ENCODE data around the gene SNN.

The SNN gene

DNA sequence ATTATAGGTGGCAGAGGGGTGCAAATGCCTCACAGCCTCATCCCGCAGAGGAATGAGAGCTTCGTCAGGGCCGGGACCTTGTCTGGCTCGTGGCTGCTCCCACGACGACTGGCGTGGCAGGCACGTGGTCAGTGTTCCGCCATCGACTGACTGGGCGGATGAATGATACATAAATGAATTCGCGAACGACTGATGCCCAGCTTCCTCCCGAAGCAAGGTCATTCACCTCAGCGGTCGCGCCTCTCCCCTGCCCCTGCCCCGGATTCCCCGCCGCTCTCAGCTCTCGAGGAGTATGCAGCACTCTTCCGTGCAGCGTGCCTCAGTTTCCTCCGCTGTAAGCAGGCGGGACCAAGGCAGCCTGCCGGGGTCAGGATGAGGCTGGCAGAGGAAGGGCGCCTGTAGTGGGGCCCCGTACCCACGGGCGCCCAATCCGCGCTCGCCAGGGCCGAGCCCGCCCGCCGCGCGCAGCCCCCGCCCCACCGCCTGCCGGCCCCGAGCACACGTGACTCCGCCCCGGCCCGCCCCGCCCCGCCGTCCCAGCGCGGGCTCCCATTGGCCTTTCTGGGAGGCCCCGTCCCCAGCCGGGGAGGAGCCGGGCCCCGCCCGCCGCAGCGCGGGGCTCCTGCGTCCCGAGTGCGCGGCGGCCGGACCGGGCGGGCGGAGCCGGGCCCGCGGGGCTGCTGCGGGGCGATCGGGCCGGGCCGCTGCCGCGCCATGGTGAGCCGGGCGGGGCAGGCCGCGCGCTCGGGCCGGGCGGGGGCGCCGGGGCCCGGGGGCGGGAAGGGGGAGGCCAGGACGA is at the start of gene SNN:
Gene SNN (plus strand): TSS at position 632 of the 799 bp plus-strand sequence. CDS start 7,605 bp downstream, outside the sequence.
- DNase-seq (ENCODE audit: low read depth in 4 of 4, low spot score in 1 of 4): peak; percentile 64 to 86 (median 75)

- no peak for DNase-seq (ENCODE audit: low read depth in 4 of 4, low spot score in 1 of 4)
Measured at GRCh38 chr16:11619327-11619851, 48.9 kb upstream of the SNN start.

GRCh38 chr16:11620243-11621003 is 47.8 kb upstream of the SNN start:
- no peak for DNase-seq (ENCODE audit: low read depth in 4 of 4, low spot score in 1 of 4)

GRCh38 chr16:11621539-11621919 is 46.7 kb upstream of the SNN start:
- no peak for DNase-seq (ENCODE audit: low read depth in 4 of 4, low spot score in 1 of 4)

- no peak for DNase-seq (ENCODE audit: low read depth in 4 of 4, low spot score in 1 of 4)
Measured at GRCh38 chr16:11621920-11622651, 46.2 kb upstream of the SNN start.

GRCh38 chr16:11624205-11624604 is 44.0 kb upstream of the SNN start:
- DNase-seq (ENCODE audit: low read depth in 4 of 4, low spot score in 1 of 4): no peak

DNA sequence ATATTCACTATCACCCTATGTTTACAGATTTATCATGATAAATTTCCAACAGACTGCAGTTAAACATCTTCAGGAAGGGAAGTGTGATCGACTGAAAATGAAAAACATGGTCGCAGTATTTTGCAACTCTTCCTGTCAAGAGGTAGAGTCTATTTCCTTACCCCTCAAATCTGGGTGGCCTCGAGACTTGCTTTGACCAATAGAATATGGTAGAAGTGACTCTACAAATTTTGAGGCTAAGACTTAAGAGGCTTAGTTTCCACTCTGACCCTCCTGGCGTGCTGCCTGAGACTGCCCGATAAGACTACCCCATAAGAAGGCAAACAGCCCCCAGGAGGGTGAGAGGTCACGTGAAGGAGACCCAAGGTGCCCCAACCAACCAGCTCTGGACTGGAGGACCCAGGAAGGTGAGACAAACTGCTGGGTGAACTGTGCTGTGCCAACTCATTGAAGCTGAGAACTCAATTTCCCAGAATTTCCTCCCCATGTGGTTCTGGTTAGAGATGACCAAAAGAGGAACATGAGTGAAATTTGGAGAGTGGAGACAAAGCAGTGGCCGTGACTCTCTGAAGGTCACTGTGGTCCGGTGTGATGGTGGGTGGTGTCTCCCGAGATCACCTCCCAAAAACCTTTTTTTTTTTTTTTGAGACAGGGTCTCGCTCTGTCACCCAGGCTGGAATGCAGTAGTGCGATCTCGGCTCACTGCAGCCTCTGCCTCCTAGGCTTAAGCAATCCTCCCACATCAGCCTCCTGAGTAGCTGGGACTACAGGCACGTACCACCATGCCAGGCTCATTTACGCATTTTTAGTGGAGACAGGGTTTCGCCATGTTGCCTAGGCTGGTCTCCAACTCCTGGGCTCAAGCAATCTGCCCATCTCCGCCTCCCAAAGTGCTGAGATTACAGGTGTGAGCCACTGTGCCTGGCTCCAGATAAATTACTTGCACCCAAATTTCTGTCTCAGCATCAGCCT is 43.3 kb upstream of the SNN start:
- no peak for DNase-seq (ENCODE audit: low read depth in 4 of 4, low spot score in 1 of 4)

DNA sequence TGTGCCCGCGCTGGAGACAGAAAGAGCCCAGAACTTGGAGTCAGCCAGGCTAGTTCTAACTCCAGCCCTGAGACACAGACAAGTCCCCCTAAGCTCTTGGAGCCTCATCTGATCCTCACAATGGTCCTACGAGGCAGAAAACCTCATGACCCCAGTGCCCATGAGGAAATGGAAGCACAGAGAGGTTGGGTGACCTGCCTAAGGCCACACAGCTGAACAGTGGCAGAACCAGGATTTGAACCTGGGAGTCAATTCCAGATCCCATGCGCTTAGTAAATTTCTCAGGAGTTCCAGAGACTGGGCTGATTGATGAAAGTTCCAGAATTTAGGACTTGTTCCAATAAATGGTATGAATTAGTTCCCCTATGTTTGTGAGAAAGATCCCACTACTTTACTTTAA is 42.5 kb upstream of the SNN start:
- no peak for DNase-seq (ENCODE audit: low read depth in 4 of 4, low spot score in 1 of 4)

- no peak for DNase-seq (ENCODE audit: low read depth in 4 of 4, low spot score in 1 of 4)
Measured at GRCh38 chr16:11626657-11627291, 41.5 kb upstream of the SNN start.

GRCh38 chr16:11627292-11627663 is 41.0 kb upstream of the SNN start:
- no peak for DNase-seq (ENCODE audit: low read depth in 4 of 4, low spot score in 1 of 4)

- no peak for DNase-seq (ENCODE audit: low read depth in 4 of 4, low spot score in 1 of 4)
Measured at GRCh38 chr16:11627822-11628457, 40.3 kb upstream of the SNN start.

GRCh38 chr16:11629071-11630030 is 38.9 kb upstream of the SNN start:
- no peak for DNase-seq (ENCODE audit: low read depth in 4 of 4, low spot score in 1 of 4)

GRCh38 chr16:11630046-11630767 is 38.0 kb upstream of the SNN start:
- DNase-seq (ENCODE audit: low read depth in 4 of 4, low spot score in 1 of 4): no peak

GRCh38 chr16:11630768-11631056 is 37.5 kb upstream of the SNN start:
- DNase-seq (ENCODE audit: low read depth in 4 of 4, low spot score in 1 of 4): no peak

GRCh38 chr16:11631214-11631613 is 37.0 kb upstream of the SNN start:
- DNase-seq (ENCODE audit: low read depth in 4 of 4, low spot score in 1 of 4): no peak

DNA sequence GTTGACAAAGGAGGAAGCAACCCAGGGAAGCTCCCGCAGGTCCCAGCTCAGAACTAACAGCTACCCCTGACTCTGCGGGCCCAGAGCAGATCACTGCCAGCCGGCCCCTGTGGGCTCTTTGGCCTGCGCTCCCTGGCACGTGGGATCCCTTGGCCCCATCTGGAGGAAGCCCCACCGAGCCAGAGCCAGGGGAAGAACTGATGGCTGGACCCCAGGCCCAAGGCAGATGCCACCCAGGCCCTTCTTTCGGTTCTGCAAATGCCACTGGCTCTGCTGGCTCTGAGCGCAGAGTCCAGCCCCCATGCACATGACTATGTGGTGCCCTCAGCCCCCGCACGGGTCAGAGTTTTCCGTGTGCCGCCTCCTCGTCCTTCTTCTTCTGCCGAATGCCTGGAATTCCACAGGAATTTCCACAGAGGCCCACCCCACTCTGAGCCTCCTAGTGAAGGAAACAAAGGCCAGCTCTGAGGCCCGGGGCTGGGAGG is 35.8 kb upstream of the SNN start:
- DNase-seq (ENCODE audit: low read depth in 4 of 4, low spot score in 1 of 4): no peak

DNA sequence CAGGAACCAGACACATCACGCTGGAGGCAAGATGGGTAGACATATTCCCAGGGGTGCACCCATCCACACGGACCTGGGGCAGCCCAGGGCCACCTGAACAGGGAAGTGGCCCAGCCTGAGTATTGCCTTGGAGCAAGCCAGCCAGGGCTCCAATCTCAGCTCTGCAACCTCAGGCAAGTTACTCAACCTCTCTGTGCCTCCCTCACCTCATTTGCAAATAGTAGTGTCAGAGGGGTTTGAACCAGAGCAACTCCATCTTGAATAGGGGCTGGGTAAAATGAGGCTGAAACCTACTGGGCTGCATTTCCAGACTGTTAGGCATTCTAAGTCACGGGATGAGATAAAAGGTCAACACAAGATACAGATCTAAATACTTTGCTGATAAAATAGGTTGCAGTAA is 35.1 kb upstream of the SNN start:
- DNase-seq (ENCODE audit: low read depth in 4 of 4, low spot score in 1 of 4): no peak

GRCh38 chr16:11634312-11634711 is 33.9 kb upstream of the SNN start:
- DNase-seq (ENCODE audit: low read depth in 4 of 4, low spot score in 1 of 4): no peak
